ENCODE measurements around the gene ACKR4. TPM values are rescaled to one million over a fixed set of nuclear protein-coding genes. Genes with fewer than 3 reads are reported as not detected.

Gene ACKR4
- polyA plus RNA-seq, 1 of the 3 experiments (the other 2 are of a cell fraction) = 0.10 TPM

DNA sequence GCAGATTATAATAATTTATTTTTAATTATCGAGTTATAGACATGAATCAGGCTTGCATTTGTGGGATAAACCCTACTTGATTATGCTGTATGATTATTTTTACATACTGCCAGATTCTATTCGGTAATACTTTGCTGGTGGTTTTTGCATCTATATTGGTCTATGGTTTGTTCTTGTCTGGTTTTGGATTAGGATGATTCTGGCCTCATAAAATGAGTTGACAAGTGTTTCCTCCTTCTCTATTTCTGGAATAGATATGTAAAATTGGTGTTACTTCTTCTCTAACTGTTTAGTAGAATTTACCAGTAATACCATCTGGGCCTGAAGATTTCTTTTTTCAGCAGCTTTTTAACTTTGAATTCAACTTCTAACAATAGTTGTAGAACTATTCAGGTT is 33.0 kb upstream of the ACKR4 start:
- no peak overlapping the region for H3K4me2 ChIP-seq

DNA sequence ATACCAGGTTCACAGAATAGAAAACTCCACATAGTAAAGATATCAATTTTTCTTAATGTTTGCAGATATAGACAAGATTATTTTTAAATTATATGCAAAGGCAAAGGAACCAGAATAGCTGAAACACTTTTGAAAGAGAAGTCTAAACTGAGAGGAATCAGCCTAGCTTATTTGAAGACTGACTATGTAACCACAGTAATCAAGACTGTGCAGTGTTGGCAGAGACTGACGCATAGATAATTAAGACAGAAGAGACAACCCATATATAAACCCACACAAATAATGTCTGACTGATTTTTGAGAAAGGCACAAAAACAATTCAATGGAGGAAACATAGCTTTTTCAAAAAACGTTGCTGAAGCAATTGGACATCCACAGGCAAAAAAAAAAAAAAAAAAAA is 28.6 kb upstream of the ACKR4 start:
- Histone ChIP-seq H3K4me1 (ENCODE audit: control insufficient read depth in 1 of 2, insufficient read depth in 2 of 2, low read depth in 1 of 2, low read length in 1 of 2) (no peaks in the 10 kb centered on the region), H3K9me2 (no peaks in the 10 kb centered on the region), H4K20me1 (ENCODE audit: insufficient read depth) (no peaks in the 10 kb centered on the region), H3F3A (replicated peaks; ENCODE audit: insufficient read depth) (peaks cover 4% of the 10 kb centered on the region), H3K9ac (no peak overlapping the region), H3K27ac (ENCODE audit: low read depth in 2 of 2, low read length in 1 of 2) (no peak overlapping the region), H3K9me3 (no peaks in the 10 kb centered on the region), H3K36me3 (replicated peaks in 1 of 2; ENCODE audit: control insufficient read depth in 1 of 2, insufficient read depth in 2 of 2, low read length in 1 of 2) (peaks cover 0 to 17% of the 10 kb centered on the region in 2 experiments), H2AFZ (ENCODE audit: low read depth) (no peak overlapping the region), H3K79me2 (ENCODE audit: insufficient read depth) (no peaks in the 10 kb centered on the region), H3K27me3 (ENCODE audit: insufficient read depth) (no peaks in the 10 kb centered on the region), H3K4me3 (ENCODE audit: low read depth in 2 of 2, low read length in 1 of 2) (no peak overlapping the region), H3K4me2 (no peak overlapping the region)
- no peak for TF ChIP-seq EP300 (IDR thresholded peaks at IDR 0.05; ENCODE audit: borderline replicate concordance in 1 of 2, low read depth in 1 of 2, low read length in 1 of 2)
- no peak for TF ChIP-seq RXRA (IDR thresholded peaks at IDR 0.05; ENCODE audit: borderline replicate concordance, low read depth)
- TF ChIP-seq SIN3A (IDR thresholded peaks at IDR 0.05; ENCODE audit: borderline replicate concordance, low read depth, low read length) = no peak
- TF ChIP-seq, protein P1, sequence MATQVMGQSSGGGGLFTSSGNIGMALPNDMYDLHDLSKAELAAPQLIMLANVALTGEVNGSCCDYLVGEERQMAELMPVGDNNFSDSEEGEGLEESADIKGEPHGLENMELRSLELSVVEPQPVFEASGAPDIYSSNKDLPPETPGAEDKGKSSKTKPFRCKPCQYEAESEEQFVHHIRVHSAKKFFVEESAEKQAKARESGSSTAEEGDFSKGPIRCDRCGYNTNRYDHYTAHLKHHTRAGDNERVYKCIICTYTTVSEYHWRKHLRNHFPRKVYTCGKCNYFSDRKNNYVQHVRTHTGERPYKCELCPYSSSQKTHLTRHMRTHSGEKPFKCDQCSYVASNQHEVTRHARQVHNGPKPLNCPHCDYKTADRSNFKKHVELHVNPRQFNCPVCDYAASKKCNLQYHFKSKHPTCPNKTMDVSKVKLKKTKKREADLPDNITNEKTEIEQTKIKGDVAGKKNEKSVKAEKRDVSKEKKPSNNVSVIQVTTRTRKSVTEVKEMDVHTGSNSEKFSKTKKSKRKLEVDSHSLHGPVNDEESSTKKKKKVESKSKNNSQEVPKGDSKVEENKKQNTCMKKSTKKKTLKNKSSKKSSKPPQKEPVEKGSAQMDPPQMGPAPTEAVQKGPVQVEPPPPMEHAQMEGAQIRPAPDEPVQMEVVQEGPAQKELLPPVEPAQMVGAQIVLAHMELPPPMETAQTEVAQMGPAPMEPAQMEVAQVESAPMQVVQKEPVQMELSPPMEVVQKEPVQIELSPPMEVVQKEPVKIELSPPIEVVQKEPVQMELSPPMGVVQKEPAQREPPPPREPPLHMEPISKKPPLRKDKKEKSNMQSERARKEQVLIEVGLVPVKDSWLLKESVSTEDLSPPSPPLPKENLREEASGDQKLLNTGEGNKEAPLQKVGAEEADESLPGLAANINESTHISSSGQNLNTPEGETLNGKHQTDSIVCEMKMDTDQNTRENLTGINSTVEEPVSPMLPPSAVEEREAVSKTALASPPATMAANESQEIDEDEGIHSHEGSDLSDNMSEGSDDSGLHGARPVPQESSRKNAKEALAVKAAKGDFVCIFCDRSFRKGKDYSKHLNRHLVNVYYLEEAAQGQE (IDR thresholded peaks at IDR 0.05; ENCODE audit: low read depth, low read length) = no peak
- no peak for TF ChIP-seq MEF2A (IDR thresholded peaks at IDR 0.05; ENCODE audit: borderline replicate concordance, low read depth)
- no peak for TF ChIP-seq FOXM1 (IDR thresholded peaks at IDR 0.05; ENCODE audit: low read depth)
- TF ChIP-seq SMC3 (IDR thresholded peaks at IDR 0.05; ENCODE audit: low read depth, low read length) = no peak
- no peak for TF ChIP-seq YY1 (IDR thresholded peaks at IDR 0.05; ENCODE audit: low read depth)
- TF ChIP-seq TEAD4 (IDR thresholded peaks at IDR 0.05; ENCODE audit: borderline replicate concordance, insufficient read depth) = no peak
- no peak for TF ChIP-seq CHD2 (IDR thresholded peaks at IDR 0.05; ENCODE audit: low read length, partially characterized antibody)
- no peak for TF ChIP-seq NFIC (IDR thresholded peaks at IDR 0.05; ENCODE audit: borderline replicate concordance)
- ChIA-PET POLR2A (no interaction called here), CTCF (interaction anchor here (1.4 to 1.5 kb wide), 2 partner anchors 13 to 15 kb away, joined by 3 read pairs; no protein-coding TSS in a partner anchor)
- DNase-seq = no peak
- 77% methylated on average over 2 of the region's 2 CpGs for WGBS (ENCODE audit: low lambda C conversion rate)

More for the DNA sequence above, 33.0 kb upstream of the ACKR4 start:
- no peak overlapping the region for H3K4me3 ChIP-seq (ENCODE audit: low read depth in 2 of 2, low read length in 1 of 2)
- peaks cover 6 to 10% of the 10 kb centered on the region in 2 experiments for H3K36me3 ChIP-seq (replicated peaks in 1 of 2; ENCODE audit: control insufficient read depth in 1 of 2, insufficient read depth in 2 of 2, low read length in 1 of 2)
- H3K4me1 ChIP-seq (ENCODE audit: control insufficient read depth in 1 of 2, insufficient read depth in 2 of 2, low read depth in 1 of 2, low read length in 1 of 2) = no peaks in the 10 kb centered on the region
- ChIA-PET CTCF (no interaction called here), POLR2A (no interaction called here)
- no peak for TF ChIP-seq TEAD4 (IDR thresholded peaks at IDR 0.05; ENCODE audit: borderline replicate concordance, insufficient read depth)
- TF ChIP-seq, protein P2, sequence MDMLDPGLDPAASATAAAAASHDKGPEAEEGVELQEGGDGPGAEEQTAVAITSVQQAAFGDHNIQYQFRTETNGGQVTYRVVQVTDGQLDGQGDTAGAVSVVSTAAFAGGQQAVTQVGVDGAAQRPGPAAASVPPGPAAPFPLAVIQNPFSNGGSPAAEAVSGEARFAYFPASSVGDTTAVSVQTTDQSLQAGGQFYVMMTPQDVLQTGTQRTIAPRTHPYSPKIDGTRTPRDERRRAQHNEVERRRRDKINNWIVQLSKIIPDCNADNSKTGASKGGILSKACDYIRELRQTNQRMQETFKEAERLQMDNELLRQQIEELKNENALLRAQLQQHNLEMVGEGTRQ (IDR thresholded peaks at IDR 0.05; ENCODE audit: borderline replicate concordance, low read depth, low read length) = no peak
- no peak for TF ChIP-seq RXRA (IDR thresholded peaks at IDR 0.05; ENCODE audit: borderline replicate concordance, low read depth)
- H3K9ac ChIP-seq = no peak overlapping the region
- H3K79me2 ChIP-seq (ENCODE audit: insufficient read depth) = no peaks in the 10 kb centered on the region
- H3K27me3 ChIP-seq (ENCODE audit: insufficient read depth) = no peaks in the 10 kb centered on the region
- no peaks in the 10 kb centered on the region for H3K9me2 ChIP-seq
- 90% methylated on average over 2 of the region's 2 CpGs for WGBS (ENCODE audit: low lambda C conversion rate)
- no peaks in the 10 kb centered on the region for H3F3A ChIP-seq (replicated peaks; ENCODE audit: insufficient read depth)
- H2AFZ ChIP-seq (ENCODE audit: low read depth) = no peak overlapping the region
- DNase-seq = no peak
- H3K9me3 ChIP-seq = no peaks in the 10 kb centered on the region
- H3K27ac ChIP-seq (ENCODE audit: low read depth in 2 of 2, low read length in 1 of 2) = no peak overlapping the region
- no peaks in the 10 kb centered on the region for H4K20me1 ChIP-seq (ENCODE audit: insufficient read depth)
